ENCODE data around the gene TMEM255B.

TMEM255B gene

DNA sequence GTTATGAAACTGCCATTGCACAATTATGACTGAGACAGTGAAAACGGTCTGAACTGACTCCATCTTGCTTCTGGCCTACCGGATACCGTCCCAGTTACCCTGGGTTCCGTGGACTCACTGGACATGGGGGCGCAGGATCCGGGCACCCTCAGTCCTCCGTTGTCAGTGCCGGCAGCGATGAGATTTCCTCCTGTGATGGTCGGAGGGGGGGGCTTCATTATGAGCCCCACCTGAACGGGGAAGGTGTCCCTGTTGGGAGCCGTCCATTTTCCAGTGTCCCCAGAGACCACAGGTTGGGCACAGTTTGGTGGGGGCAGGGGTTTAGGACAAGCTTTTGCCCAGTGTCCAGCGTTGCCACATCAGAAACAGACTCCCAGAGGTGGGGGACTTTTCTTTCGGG, 23.4 kb downstream of the TMEM255B start:
- no peak for DNase-seq (ENCODE audit: low spot score)
- TF ChIP-seq, protein P1, sequence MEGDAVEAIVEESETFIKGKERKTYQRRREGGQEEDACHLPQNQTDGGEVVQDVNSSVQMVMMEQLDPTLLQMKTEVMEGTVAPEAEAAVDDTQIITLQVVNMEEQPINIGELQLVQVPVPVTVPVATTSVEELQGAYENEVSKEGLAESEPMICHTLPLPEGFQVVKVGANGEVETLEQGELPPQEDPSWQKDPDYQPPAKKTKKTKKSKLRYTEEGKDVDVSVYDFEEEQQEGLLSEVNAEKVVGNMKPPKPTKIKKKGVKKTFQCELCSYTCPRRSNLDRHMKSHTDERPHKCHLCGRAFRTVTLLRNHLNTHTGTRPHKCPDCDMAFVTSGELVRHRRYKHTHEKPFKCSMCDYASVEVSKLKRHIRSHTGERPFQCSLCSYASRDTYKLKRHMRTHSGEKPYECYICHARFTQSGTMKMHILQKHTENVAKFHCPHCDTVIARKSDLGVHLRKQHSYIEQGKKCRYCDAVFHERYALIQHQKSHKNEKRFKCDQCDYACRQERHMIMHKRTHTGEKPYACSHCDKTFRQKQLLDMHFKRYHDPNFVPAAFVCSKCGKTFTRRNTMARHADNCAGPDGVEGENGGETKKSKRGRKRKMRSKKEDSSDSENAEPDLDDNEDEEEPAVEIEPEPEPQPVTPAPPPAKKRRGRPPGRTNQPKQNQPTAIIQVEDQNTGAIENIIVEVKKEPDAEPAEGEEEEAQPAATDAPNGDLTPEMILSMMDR (conservative IDR thresholded peaks at IDR 0.05; ENCODE audit: low read depth): no peak
- ChIA-PET CTCF (no interaction called here), POLR2A (ENCODE audit: low non-redundant PET) (no interaction called here)
- peak overlapping the region; percentile 50; the same call in 1 of the 2 replicates for H3K27ac ChIP-seq

DNA sequence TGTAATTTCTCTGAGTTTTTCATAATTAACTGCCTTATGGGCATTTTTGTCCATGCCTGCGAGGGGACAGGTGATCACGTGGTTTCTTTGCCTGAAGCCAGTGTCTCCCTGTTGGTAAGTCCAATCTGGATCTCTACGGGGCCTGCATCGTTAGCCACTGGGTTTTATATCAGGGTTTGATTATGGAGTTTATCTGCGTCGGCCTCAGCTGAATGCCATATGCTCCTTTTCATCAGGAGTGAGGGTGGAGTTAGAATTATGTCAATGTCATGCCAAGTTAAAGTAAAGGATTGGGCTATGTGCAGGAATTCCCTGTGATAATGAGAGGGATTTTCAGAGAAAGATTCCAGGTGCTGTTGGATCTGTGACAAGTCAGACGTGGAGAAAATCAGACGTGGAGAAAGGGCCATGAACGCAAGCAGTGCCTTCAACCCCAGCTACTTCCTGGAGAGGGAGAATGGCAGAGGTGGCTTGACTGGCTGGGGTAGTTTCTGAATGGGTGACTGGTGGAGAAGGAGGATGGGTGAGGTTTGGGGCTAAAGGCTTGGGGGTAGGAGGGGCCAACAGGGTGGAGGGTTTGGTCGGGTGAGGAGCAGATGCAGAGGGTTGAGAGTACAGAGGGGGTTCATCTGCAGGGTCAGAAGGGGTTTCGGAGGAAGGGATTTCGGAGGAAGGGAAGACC, 24.3 kb downstream of the TMEM255B start:
- H3K27ac ChIP-seq: peak overlapping the region; percentile 89
- DNase-seq (ENCODE audit: low spot score): no peak
- TF ChIP-seq, protein P1 (conservative IDR thresholded peaks at IDR 0.05; ENCODE audit: low read depth): no peak
- CTCF ChIA-PET: no interaction called here
- POLR2A ChIA-PET (ENCODE audit: low non-redundant PET): no interaction called here

DNA sequence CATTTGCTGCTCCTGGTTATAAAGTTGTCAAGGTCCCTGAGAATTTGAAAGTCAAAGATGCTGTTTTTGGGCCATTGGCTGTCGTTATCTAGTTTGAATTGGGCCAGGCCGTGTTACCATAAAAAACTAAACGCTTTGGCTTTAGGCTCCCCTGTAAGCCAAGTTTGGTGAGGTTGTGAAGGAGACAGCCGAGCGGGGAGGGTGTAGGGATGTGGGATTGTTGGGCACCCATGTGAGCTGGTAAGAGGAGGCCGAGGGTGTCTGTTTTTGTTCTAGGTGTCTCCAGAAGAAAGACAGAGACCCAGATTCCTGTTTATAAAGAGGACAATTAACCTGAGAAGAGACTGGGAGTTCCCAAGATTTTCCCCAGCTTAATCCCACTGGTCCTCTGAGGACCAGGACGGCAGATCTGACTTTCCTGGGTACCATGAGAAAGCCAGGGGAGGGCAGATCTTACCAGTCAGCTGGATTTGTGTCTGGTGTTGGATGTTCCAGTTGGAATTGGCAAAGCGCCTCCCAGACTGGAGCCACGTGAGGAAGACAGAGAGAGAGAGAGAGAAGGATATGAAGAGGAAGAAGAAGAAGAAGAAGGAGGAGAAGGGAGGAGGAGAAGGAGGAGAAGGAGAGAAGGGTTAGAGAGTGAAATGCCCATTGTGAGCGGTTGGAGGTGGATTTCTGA, 25.1 kb downstream of the TMEM255B start:
- DNase-seq (ENCODE audit: low spot score): no peak
- CTCF ChIA-PET: no interaction called here
- TF ChIP-seq, protein P1 (conservative IDR thresholded peaks at IDR 0.05; ENCODE audit: low read depth): no peak
- POLR2A ChIA-PET (ENCODE audit: low non-redundant PET): interaction anchor here (0.6 kb wide), 1 partner anchor 37 kb away, joined by 3 read pairs; no protein-coding TSS in a partner anchor
- peak overlapping the region; percentile 89 for H3K27ac ChIP-seq

DNA sequence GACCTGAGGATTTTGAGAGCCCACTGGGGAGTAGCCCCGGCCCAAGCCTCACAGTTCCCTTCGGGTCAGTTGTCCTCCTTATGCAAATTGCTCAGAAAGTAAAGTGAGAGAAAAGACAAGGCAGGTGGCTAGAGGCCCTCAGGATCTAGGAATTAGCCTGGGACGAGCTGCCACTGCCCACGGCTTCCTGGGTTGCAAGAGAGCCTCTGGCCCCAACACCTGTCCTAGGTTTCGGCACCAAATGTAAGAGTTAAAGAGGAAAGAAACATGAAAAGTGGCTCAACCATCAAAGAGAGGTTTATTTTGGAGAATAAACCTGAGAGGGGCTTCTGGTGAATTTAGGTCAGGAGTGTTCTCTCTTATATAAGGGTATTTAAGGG, 25.6 kb downstream of the TMEM255B start:
- DNase-seq (ENCODE audit: low spot score): no peak
- CTCF ChIA-PET: no interaction called here
- H3K27ac ChIP-seq: peak overlapping the region; percentile 89
- TF ChIP-seq, protein P1 (conservative IDR thresholded peaks at IDR 0.05; ENCODE audit: low read depth): no peak
- POLR2A ChIA-PET (ENCODE audit: low non-redundant PET): interaction anchor here (0.6 kb wide), 1 partner anchor 37 kb away, joined by 3 read pairs; no protein-coding TSS in a partner anchor

DNA sequence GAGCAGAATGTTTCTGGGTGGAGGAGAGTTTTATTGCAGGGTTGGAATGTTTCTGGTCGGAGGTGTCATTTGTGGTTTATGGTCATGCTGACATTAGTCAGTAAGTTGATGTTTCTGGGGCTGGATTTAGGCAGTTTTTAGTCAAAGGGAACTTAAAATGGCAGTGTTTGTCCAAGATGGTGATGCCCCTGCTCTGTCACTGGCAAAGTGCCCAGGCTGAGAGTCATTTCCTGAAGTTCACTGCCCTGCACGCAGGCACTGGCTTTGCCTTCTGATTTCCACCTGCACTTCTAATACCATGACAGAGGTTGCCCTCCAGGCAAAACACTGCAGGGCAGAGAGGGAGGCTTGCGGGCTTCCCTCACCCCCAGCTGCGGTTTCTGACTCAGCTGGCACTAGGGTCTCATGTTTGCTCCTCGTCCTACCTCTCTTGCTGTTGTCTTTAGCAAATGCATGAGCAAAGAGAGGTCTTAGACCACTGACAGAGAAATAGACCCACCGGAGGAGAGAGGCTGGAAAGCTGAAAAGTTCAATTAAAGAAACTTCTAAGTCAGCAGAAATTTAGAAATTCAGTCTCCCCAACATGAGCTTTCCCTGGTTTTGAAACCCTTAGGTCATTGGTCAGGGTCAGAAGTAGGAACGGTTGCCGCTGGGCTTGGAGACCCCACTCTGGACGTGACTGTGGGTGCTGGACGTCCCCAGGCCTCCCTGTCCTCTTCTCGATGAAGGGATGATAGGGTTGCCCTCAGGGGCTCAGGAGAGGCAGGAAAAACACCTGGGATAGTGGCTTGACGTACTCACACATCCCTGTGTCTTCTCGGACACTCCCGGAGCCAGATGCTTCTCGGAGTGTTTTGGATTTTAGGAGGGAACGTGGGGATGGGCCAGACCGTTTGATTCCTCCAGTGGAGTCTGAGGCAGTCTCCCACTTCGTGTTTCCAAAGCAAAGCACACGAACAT, 26.3 kb downstream of the TMEM255B start:
- DNase-seq (ENCODE audit: low spot score): peak; percentile 88
- peak overlapping the region; percentile 89 for H3K27ac ChIP-seq
- ChIA-PET CTCF (interaction anchor here (0.5 to 1.0 kb wide), 2 partner anchors 162 to 443 kb away, joined by 3 read pairs; no protein-coding TSS in a partner anchor), POLR2A (ENCODE audit: low non-redundant PET) (interaction anchor here (0.6 kb wide), 1 partner anchor 36 kb away, joined by 3 read pairs; no protein-coding TSS in a partner anchor)
- TF ChIP-seq, protein P1 (conservative IDR thresholded peaks at IDR 0.05; ENCODE audit: low read depth): no peak

DNA sequence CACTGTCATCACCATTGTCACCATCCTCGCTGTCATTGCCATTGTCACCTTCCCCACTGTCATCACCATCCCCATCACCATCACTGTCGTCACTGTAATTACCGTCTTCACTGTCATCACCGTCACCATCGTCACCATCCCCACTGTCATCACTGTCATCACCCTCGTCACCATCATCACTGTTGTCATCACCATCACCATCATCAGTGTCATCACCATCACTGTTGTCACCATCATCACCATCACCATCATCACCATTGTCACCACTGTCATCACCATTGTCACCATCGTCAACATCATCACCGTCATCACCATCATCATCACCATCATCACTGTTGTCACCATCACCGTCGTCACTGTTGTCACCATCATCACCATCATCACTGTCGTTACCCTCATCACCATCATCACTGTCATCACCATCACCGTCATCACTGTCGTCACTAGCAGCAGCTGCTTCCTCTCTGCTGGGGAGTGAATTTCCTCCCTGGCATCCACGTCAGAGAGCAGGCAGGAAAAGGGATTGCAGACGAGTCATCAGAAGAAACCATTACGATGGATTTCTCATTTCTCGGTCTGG, 27.3 kb downstream of the TMEM255B start:
- ChIA-PET CTCF (no interaction called here), POLR2A (ENCODE audit: low non-redundant PET) (no interaction called here)
- peak; percentile 48 for DNase-seq (ENCODE audit: low spot score)
- TF ChIP-seq, protein P1 (conservative IDR thresholded peaks at IDR 0.05; ENCODE audit: low read depth): no peak
- H3K27ac ChIP-seq: peak overlapping the region; percentile 89
